WTC11 (cell line): Measurements from ENCODE around the gene INPP5K. TPM values are rescaled to one million over a fixed set of nuclear protein-coding genes. Genes with fewer than 3 reads are reported as not detected.

Source experiments
- ATAC-seq: fragments of 200-7000 bp; cut with Tn5 transposase; 2 replicates; pipeline ENCODE4 v1.10.0; 2021; ENCODE audit warnings: mild to moderate bottlenecking, moderate library complexity
- CTCF ChIA-PET: fragments of 300-600 bp; sonication (Branson Sonifier 250); formaldehyde crosslinking; loops from one replicate; lab custom pipeline; 2021; ENCODE audit warnings: antibody characterized with exemption; lab: Charles Lee
- POLR2A ChIA-PET: fragments of 350-600 bp; sonication (Branson Sonifier 250); formaldehyde crosslinking; loops from one replicate; lab custom pipeline; 2021; ENCODE audit warnings: antibody characterized with exemption; lab: Charles Lee
- DNase-seq: peaks from one replicate; pipeline ENCODE4 v3.0.0; 2021; ENCODE audit warnings: low spot score
- H3K27ac Mint-ChIP-seq: 2 replicates; pipeline ENCODE4 v1.8.0; 2021; ENCODE audit warnings: mixed read lengths
- H3K27me3 Mint-ChIP-seq: 2 replicates; pipeline ENCODE4 v1.8.0; 2021; ENCODE audit warnings: low read depth, mild to moderate bottlenecking, moderate library complexity, mixed read lengths
- H3K36me3 Mint-ChIP-seq: 2 replicates; pipeline ENCODE4 v1.8.0; 2021; ENCODE audit warnings: mixed read lengths
- H3K4me1 Mint-ChIP-seq: 2 replicates; pipeline ENCODE4 v1.8.0; 2022; ENCODE audit warnings: mixed read lengths
- H3K4me3 Mint-ChIP-seq: 2 replicates; pipeline ENCODE4 v1.8.0; 2021; ENCODE audit warnings: mild to moderate bottlenecking, moderate library complexity, mixed read lengths
- H3K9me3 Mint-ChIP-seq: 2 replicates; pipeline ENCODE4 v1.8.0; 2021; ENCODE audit warnings: mixed read lengths
- ARID4B ChIP-seq: sonication (generic); formaldehyde crosslinking; IDR thresholded peaks from 2 replicates; pipeline ENCODE4 v1.8.0; 2023; ENCODE audit warnings: missing genetic modification reagents, mild to moderate bottlenecking, borderline replicate concordance
- ATF1 ChIP-seq: sonication (generic); formaldehyde crosslinking; IDR thresholded peaks from 2 replicates; pipeline ENCODE4 v1.8.1; 2023; ENCODE audit warnings: mild to moderate bottlenecking, moderate library complexity, missing genetic modification reagents
- ATF3 ChIP-seq: sonication (generic); formaldehyde crosslinking; conservative IDR thresholded peaks from 2 replicates; pipeline ENCODE4 v1.8.1; 2022; ENCODE audit warnings: mild to moderate bottlenecking, missing genetic modification reagents
- CREM ChIP-seq: sonication (generic); formaldehyde crosslinking; IDR thresholded peaks from 2 replicates; pipeline ENCODE4 v1.8.1; 2022; ENCODE audit warnings: mild to moderate bottlenecking, missing genetic modification reagents, moderate library complexity
- E2F4 ChIP-seq: sonication (generic); formaldehyde crosslinking; IDR thresholded peaks from 2 replicates; pipeline ENCODE4 v1.8.1; 2022; ENCODE audit warnings: low read depth, mild to moderate bottlenecking, moderate library complexity, missing genetic modification reagents, borderline replicate concordance
- FOXJ3 ChIP-seq: sonication (generic); formaldehyde crosslinking; IDR thresholded peaks from 2 replicates; pipeline ENCODE4 v1.9.0; 2021; ENCODE audit warnings: missing genetic modification reagents, mild to moderate bottlenecking, borderline replicate concordance
- FOXK1 ChIP-seq: sonication (generic); formaldehyde crosslinking; IDR thresholded peaks from 2 replicates; pipeline ENCODE4 v1.8.0; 2022; ENCODE audit warnings: mild to moderate bottlenecking, moderate library complexity, missing genetic modification reagents
- FOXP4 ChIP-seq: sonication (generic); formaldehyde crosslinking; IDR thresholded peaks from 2 replicates; pipeline ENCODE4 v1.8.0; 2022; ENCODE audit warnings: mild to moderate bottlenecking, missing genetic modification reagents
- HMGA2 ChIP-seq: fragments of 250-450 bp; sonication (Bioruptor Pico); IDR thresholded peaks from 2 replicates; pipeline ENCODE4 v1.4.0; 2021; ENCODE audit warnings: mild to moderate bottlenecking, moderate library complexity
- MAX ChIP-seq: sonication (generic); formaldehyde crosslinking; IDR thresholded peaks from 2 replicates; pipeline ENCODE4 v1.8.0; 2022; ENCODE audit warnings: mild to moderate bottlenecking, missing genetic modification reagents
- NFYB ChIP-seq: sonication (generic); formaldehyde crosslinking; conservative IDR thresholded peaks from 2 replicates; pipeline ENCODE4 v1.8.0; 2022; ENCODE audit warnings: low read depth, missing genetic modification reagents
- NR2C2 ChIP-seq: sonication (generic); formaldehyde crosslinking; IDR thresholded peaks from 2 replicates; pipeline ENCODE4 v1.8.0; 2022; ENCODE audit warnings: mild to moderate bottlenecking, missing genetic modification reagents
- PRRX2 ChIP-seq: fragments of 250-450 bp; sonication (Bioruptor Pico); IDR thresholded peaks from 2 replicates; pipeline ENCODE4 v1.8.0; 2021; ENCODE audit warnings: mild to moderate bottlenecking
- SMAD4 ChIP-seq: sonication (generic); formaldehyde crosslinking; IDR thresholded peaks from 2 replicates; pipeline ENCODE4 v1.8.0; 2022; ENCODE audit warnings: mild to moderate bottlenecking, missing genetic modification reagents
- ZNF281 ChIP-seq: sonication (generic); formaldehyde crosslinking; IDR thresholded peaks from 2 replicates; pipeline ENCODE4 v1.8.0; 2023; ENCODE audit warnings: mild to moderate bottlenecking, missing genetic modification reagents
- ZNF317 ChIP-seq: sonication (generic); formaldehyde crosslinking; IDR thresholded peaks from 2 replicates; pipeline ENCODE4 v1.8.1; 2023; ENCODE audit warnings: low read depth, mild to moderate bottlenecking, moderate library complexity, missing genetic modification reagents, borderline replicate concordance
- ZSCAN18 ChIP-seq: fragments of 250-450 bp; sonication (Bioruptor Pico); IDR thresholded peaks from 2 replicates; pipeline ENCODE4 v2.1.2; 2022; ENCODE audit warnings: mild to moderate bottlenecking, moderate library complexity
- total RNA-seq: library from RNA; stranded (reverse); gene quantifications from 3 replicates; pipeline ENCODE4 v1.2.3, GENCODE V29; 2021

INPP5K gene
- total RNA-seq, 1 experiment from 2014 or later: 26.8 TPM

- TF ChIP-seq NR2C2: no peak
- no peak for TF ChIP-seq CREM (CRISPR knock-in tag)
- TF ChIP-seq FOXP4: no peak
- TF ChIP-seq, all 79 proteins: peak for 0
Observed at GRCh38 chr17:1521086-1521640, 4.8 kb upstream of the INPP5K start (continued).

GRCh38 chr17:1519678-1520077 is 3.3 kb upstream of the INPP5K start:
- no peak overlapping the region for H3K4me3 Mint-ChIP-seq
- no peak for ATAC-seq
- TF ChIP-seq SMAD4 (CRISPR knock-in tag) (no peak), MAX (CRISPR knock-in tag) (no peak), FOXK1 (no peak), NFYB (CRISPR knock-in tag) (no peak)
- TF ChIP-seq, all 79 proteins: peak for 0
- peaks cover 14% of the 10 kb centered on the region for H3K4me1 Mint-ChIP-seq
- 0 out of 2 replicates have a peak, but pooled peaks cover 3% of the 10 kb centered on the region for H3K36me3 Mint-ChIP-seq
- CTCF ChIA-PET: interaction anchor here (1.6 kb wide), 1 partner anchor 13 kb away, joined by 10 read pairs; no protein-coding TSS in a partner anchor
- no peak for DNase-seq
- no peaks in the 10 kb centered on the region for H3K27me3 Mint-ChIP-seq
- H3K27ac Mint-ChIP-seq: peak overlapping the region; percentile 79; the same call in 1 of the 2 replicates
- POLR2A ChIA-PET: no interaction called here
- H3K9me3 Mint-ChIP-seq: no peaks in the 10 kb centered on the region

GRCh38 chr17:1518410-1518809 is 2.0 kb upstream of the INPP5K start:
- Mint-ChIP-seq H3K9me3 (no peaks in the 10 kb centered on the region), H3K4me3 (peak overlapping the region; percentile 88), H3K27ac (no peak overlapping the region), H3K27me3 (no peaks in the 10 kb centered on the region), H3K4me1 (peaks cover 14% of the 10 kb centered on the region), H3K36me3 (0 out of 2 replicates have a peak, but pooled peaks cover 3% of the 10 kb centered on the region)
- ChIA-PET POLR2A (interaction anchor here (0.5 kb wide), 1 partner anchor 981 kb away, joined by 3 read pairs; no protein-coding TSS in a partner anchor), CTCF (interaction anchor here (0.7 to 1.0 kb wide), 2 partner anchors 11 to 15 kb away, joined by 3 read pairs; no protein-coding TSS in a partner anchor)
- TF ChIP-seq ZNF317 (CRISPR knock-in tag) (no peak), ATF3 (no peak), FOXJ3 (CRISPR knock-in tag) (no peak), HMGA2 (CRISPR knock-in tag) (no peak), PRRX2 (CRISPR knock-in tag) (no peak), ATF1 (CRISPR knock-in tag) (no peak), E2F4 (no peak), ZSCAN18 (CRISPR knock-in tag) (no peak), NR2C2 (no peak), ARID4B (CRISPR knock-in tag) (no peak), ZNF281 (no peak)
- DNase-seq: no peak
- ATAC-seq: no peak
